ENCODE measurements around the gene HTR4. TPM values are rescaled to one million over a fixed set of nuclear protein-coding genes. Genes with fewer than 3 reads are reported as not detected.
"Not testable (repeated sequence)": the region's sequence is repeated elsewhere in the genome, so short reads cannot be mapped to it uniquely, and the experiment has no call there.

The HTR4 gene
- total and polyA plus RNA-seq, 2 donors (not counting 1 experiment from before 2014, with no cell fraction given) = not detected

DNA sequence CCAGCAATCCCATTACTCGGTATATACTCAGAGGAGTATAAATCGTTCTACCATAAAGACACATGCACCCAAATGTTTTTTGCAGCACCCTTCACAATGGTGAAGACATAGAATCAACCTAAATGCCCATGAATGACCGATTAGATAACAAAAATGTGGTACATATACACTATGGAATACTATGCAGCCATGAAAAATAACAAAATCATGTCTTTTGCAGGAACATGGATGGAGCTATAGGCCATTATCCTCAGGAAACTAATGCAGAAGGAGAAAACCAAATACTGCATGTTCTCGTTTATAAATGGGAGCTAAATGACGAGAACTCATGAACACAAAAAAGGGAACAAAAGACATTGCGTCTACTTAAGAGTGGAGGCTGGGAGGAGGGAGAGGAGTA is 114.5 kb downstream of the HTR4 start:
- Histone ChIP-seq H3K27ac (ENCODE audit: insufficient read depth, low read length) (no peak overlapping the region), H3K4me1 (ENCODE audit: control insufficient read depth, extremely low read depth, insufficient read depth, low read length) (no peaks in the 10 kb centered on the region), H3K79me2 (ENCODE audit: control insufficient read depth, insufficient read depth, low read length) (no peaks in the 10 kb centered on the region), H3K9ac (ENCODE audit: insufficient read depth, low read length) (no peak overlapping the region), H3K4me3 (replicated peaks in 1 of 4; ENCODE audit: control extremely low read depth in 1 of 4, insufficient read depth in 1 of 4, low read depth in 3 of 4, low read length in 4 of 4) (no peak overlapping the region), H3K27me3 (ENCODE audit: control insufficient read depth, insufficient read depth, low read length) (no peaks in the 10 kb centered on the region), H2AFZ (ENCODE audit: low read length) (no peak overlapping the region), H3K9me3 (ENCODE audit: control insufficient read depth, insufficient read depth, low read depth, low read length) (no peaks in the 10 kb centered on the region), H3K36me3 (ENCODE audit: control insufficient read depth, insufficient read depth, low read length) (no peaks in the 10 kb centered on the region), H3K4me2 (ENCODE audit: extremely low read depth, insufficient read depth, low read length) (no peak overlapping the region), H4K20me1 (ENCODE audit: control insufficient read depth, extremely low read depth, insufficient read depth, low read length) (no peaks in the 10 kb centered on the region)
- TF ChIP-seq, protein P1, sequence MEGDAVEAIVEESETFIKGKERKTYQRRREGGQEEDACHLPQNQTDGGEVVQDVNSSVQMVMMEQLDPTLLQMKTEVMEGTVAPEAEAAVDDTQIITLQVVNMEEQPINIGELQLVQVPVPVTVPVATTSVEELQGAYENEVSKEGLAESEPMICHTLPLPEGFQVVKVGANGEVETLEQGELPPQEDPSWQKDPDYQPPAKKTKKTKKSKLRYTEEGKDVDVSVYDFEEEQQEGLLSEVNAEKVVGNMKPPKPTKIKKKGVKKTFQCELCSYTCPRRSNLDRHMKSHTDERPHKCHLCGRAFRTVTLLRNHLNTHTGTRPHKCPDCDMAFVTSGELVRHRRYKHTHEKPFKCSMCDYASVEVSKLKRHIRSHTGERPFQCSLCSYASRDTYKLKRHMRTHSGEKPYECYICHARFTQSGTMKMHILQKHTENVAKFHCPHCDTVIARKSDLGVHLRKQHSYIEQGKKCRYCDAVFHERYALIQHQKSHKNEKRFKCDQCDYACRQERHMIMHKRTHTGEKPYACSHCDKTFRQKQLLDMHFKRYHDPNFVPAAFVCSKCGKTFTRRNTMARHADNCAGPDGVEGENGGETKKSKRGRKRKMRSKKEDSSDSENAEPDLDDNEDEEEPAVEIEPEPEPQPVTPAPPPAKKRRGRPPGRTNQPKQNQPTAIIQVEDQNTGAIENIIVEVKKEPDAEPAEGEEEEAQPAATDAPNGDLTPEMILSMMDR (conservative IDR thresholded peaks at IDR 0.05 in 1 of 2, IDR thresholded peaks at IDR 0.05 in 1 of 2; ENCODE audit: low read depth in 1 of 2, low read length in 2 of 2) = no peak
- no peak for TF ChIP-seq EZH2 (IDR thresholded peaks at IDR 0.05; ENCODE audit: low read length, missing control alignments)
- DNase-seq (ENCODE audit: low read depth in 2 of 2) = no peak

DNA sequence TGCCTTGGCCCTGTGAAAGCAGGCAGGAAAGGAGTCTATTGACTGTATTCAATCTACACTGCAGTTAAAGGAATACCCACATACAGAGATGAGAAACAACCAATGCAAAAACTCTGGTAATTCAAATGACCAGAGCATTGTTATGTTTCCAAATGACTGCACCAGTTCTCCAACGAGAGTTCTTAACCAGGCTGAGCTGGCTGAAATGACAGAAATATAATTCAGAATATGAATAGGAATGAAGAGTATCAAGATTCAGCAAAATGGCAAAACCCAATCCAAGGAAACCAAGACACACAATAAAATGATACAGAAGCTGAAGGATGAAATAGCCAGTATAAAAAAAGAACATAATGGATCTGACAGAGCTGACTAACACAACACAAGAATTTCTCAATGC is 119.1 kb downstream of the HTR4 start:
- no peak overlapping the region for H3K9ac ChIP-seq (ENCODE audit: insufficient read depth, low read length)
- H3K4me1 ChIP-seq (ENCODE audit: control insufficient read depth, extremely low read depth, insufficient read depth, low read length) = no peaks in the 10 kb centered on the region
- no peak overlapping the region for H2AFZ ChIP-seq (ENCODE audit: low read length)
- no peak for DNase-seq (ENCODE audit: low read depth in 2 of 2)
- no peaks in the 10 kb centered on the region for H3K79me2 ChIP-seq (ENCODE audit: control insufficient read depth, insufficient read depth, low read length)
- H4K20me1 ChIP-seq (ENCODE audit: control insufficient read depth, extremely low read depth, insufficient read depth, low read length) = no peaks in the 10 kb centered on the region
- no peak overlapping the region for H3K4me2 ChIP-seq (ENCODE audit: extremely low read depth, insufficient read depth, low read length)
- no peaks in the 10 kb centered on the region for H3K27me3 ChIP-seq (ENCODE audit: control insufficient read depth, insufficient read depth, low read length)
- no peak overlapping the region for H3K27ac ChIP-seq (ENCODE audit: insufficient read depth, low read length)
- H3K4me3 ChIP-seq (replicated peaks in 1 of 4; ENCODE audit: control extremely low read depth in 1 of 4, insufficient read depth in 1 of 4, low read depth in 3 of 4, low read length in 4 of 4) = no peak overlapping the region
- H3K36me3 ChIP-seq (ENCODE audit: control insufficient read depth, insufficient read depth, low read length) = no peaks in the 10 kb centered on the region
- no peaks in the 10 kb centered on the region for H3K9me3 ChIP-seq (ENCODE audit: control insufficient read depth, insufficient read depth, low read depth, low read length)
- TF ChIP-seq, protein P1 (conservative IDR thresholded peaks at IDR 0.05 in 1 of 2, IDR thresholded peaks at IDR 0.05 in 1 of 2; ENCODE audit: low read depth in 1 of 2, low read length in 2 of 2) = no peak
- TF ChIP-seq EZH2 (IDR thresholded peaks at IDR 0.05; ENCODE audit: low read length, missing control alignments) = no peak

DNA sequence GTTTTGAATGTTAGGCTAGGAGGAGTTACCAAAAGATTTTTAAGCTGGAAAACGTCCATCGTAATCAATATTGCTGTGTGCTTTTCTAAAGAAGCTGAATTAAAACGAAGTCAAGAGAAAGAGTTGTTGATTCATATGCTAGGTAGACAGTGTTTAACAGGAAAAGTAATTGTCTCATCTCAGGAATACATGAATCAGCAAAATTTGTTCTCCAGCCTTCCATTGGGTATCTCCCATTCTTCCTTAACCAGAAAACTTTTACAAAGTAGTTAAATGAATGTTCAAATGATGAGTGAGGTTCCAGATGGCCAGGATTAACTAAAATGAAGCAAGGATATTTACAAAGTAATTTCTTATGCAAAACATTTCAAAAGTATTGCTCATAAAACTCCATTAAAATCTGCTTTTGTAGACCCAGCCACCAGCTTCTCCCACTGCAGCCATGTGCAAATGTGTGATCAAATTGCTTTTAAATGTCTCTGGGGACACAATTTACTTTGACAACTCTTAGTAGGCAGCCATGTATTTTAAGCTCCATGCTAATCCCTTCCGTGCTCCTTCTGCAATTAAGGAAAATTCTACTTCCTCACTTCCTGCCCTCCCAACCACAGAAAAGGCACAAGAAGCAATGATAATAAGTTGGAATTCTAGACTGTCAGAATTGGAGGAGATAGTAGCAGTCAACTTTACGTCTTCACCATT is 121.2 kb downstream of the HTR4 start:
- no peak overlapping the region for H3K4me2 ChIP-seq (ENCODE audit: extremely low read depth, insufficient read depth, low read length)
- H3K79me2 ChIP-seq (ENCODE audit: control insufficient read depth, insufficient read depth, low read length) = no peaks in the 10 kb centered on the region
- no peaks in the 10 kb centered on the region for H3K36me3 ChIP-seq (ENCODE audit: control insufficient read depth, insufficient read depth, low read length)
- H3K9me3 ChIP-seq (ENCODE audit: control insufficient read depth, insufficient read depth, low read depth, low read length) = no peaks in the 10 kb centered on the region
- H3K27me3 ChIP-seq (ENCODE audit: control insufficient read depth, insufficient read depth, low read length) = no peaks in the 10 kb centered on the region
- no peak for DNase-seq (ENCODE audit: low read depth in 2 of 2)
- H4K20me1 ChIP-seq (ENCODE audit: control insufficient read depth, extremely low read depth, insufficient read depth, low read length) = no peaks in the 10 kb centered on the region
- no peak overlapping the region for H3K4me3 ChIP-seq (replicated peaks in 1 of 4; ENCODE audit: control extremely low read depth in 1 of 4, insufficient read depth in 1 of 4, low read depth in 3 of 4, low read length in 4 of 4)
- no peak overlapping the region for H3K9ac ChIP-seq (ENCODE audit: insufficient read depth, low read length)
- no peaks in the 10 kb centered on the region for H3K4me1 ChIP-seq (ENCODE audit: control insufficient read depth, extremely low read depth, insufficient read depth, low read length)
- H2AFZ ChIP-seq (ENCODE audit: low read length) = no peak overlapping the region
- TF ChIP-seq, protein P1 (conservative IDR thresholded peaks at IDR 0.05 in 1 of 2, IDR thresholded peaks at IDR 0.05 in 1 of 2; ENCODE audit: low read depth in 1 of 2, low read length in 2 of 2) = no peak
- no peak for TF ChIP-seq EZH2 (IDR thresholded peaks at IDR 0.05; ENCODE audit: low read length, missing control alignments)
- H3K27ac ChIP-seq (ENCODE audit: insufficient read depth, low read length) = no peak overlapping the region

DNA sequence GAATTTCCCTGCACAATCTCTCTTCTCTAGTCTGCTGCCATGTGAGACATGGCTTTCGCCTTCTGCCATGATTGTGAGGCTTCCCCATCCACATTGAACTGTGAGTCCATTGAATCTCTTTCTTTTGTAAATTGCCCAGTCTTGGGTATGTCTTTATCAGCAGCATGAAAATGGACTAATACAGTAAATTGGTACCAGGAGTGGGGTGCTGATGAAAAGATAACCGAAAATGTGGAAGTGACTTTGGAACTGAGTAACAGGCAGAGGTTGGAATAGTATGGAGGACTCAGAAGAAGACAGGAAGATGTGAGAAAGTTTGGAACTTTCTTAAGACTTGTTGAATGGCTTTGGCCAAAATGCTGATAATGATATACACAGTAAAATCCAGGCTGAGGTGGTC is 124.9 kb downstream of the HTR4 start:
- H3K79me2 ChIP-seq (ENCODE audit: control insufficient read depth, insufficient read depth, low read length); H4K20me1 ChIP-seq (ENCODE audit: control insufficient read depth, extremely low read depth, insufficient read depth, low read length); H3K36me3 ChIP-seq (ENCODE audit: control insufficient read depth, insufficient read depth, low read length); H3K4me2 ChIP-seq (ENCODE audit: extremely low read depth, insufficient read depth, low read length); H3K27me3 ChIP-seq (ENCODE audit: control insufficient read depth, insufficient read depth, low read length); H3K9me3 ChIP-seq (ENCODE audit: control insufficient read depth, insufficient read depth, low read depth, low read length); H2AFZ ChIP-seq (ENCODE audit: low read length); H3K27ac ChIP-seq (ENCODE audit: insufficient read depth, low read length); DNase-seq (ENCODE audit: low read depth in 2 of 2); H3K4me3 ChIP-seq (replicated peaks in 1 of 4; ENCODE audit: control extremely low read depth in 1 of 4, insufficient read depth in 1 of 4, low read depth in 3 of 4, low read length in 4 of 4); H3K9ac ChIP-seq (ENCODE audit: insufficient read depth, low read length); H3K4me1 ChIP-seq (ENCODE audit: control insufficient read depth, extremely low read depth, insufficient read depth, low read length): not testable (repeated sequence)
